ENCODE data around the gene RNASEH2C.
"Not testable (repeated sequence)": the region's sequence is repeated elsewhere in the genome, so short reads cannot be mapped to it uniquely, and the experiment has no call there.

The RNASEH2C gene

DNA sequence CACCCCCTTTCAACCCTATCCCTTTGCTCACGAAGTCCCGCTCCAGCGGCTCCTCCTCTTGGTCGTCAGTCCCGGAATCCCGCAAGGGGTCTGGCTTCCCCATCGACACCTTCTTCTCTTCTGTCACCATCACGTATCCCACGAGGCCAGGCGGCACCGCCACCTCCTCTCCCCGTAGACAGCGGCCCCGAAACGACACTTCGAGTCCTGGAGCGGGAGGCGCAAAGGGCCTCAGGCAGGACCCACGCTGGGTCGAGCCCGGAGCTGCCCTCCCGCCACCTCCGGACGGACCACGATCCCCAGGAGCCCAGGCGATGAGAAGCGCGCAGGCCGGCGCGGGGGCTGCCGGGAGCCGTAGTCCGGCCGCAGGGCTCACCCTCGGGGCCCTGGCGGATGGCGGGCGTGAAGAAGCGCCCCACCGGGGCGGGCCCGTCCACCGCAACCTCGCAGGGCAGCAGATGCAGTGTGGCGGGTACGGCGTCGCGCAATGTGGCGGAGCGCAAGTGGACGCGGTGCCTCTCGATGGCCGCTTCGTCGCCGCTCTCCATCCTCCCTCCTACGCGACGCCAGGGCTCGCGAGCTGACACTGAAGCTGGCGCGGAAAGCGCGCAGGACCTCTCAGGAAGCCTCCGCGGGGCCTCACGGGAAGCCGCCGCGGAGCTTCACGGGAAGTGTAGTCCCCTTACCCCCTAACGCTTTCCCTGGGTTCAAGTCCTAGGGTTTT, at the start of gene RNASEH2C:
Gene RNASEH2C (minus strand): TSS at position 588 of the 724 bp plus-strand sequence. CDS start 40 bp downstream, at position 548.
- DNase-seq, result peak; percentile 68

- not testable (repeated sequence) for DNase-seq
Measured at GRCh38 chr11:65767806-65768205, 47.2 kb upstream of the RNASEH2C start.

DNA sequence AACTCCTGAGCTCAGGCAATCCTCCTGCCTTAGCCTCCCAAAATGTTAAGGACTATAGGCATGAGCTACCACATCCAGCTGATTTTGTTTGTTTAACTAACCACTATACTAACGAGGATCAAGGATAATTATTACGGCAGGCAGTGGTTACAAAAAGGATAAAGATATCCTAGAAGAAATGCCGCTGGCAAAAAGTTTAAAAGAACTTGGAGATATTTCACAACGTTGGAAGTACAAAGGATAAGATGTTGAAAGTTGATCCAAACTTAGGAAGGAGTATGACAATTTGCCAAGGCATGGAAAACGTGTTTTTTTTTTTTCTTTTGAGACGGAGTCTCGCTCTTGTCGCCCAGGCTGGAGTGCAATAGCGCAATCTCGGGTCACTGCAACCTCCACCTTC, 46.8 kb upstream of the RNASEH2C start:
- DNase-seq, result no peak

DNA sequence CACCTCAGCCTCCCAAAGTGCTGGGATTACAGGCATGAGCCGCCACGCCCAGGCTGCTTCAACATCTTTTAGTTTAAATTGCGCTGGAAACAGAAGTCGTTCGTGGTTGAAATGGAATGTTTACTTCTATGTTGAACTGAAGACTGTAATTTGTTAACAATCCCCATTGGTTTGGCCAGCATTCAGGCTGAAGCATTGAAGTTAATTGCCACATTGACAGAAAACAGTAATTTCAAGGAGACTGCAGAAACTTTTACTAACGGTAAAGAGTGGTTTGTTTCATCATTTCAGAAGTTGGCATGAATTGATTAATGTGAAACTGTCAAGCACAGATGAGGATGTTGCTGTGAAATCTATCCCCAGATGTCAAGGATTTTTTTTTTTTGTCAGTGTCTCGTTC, 45.9 kb upstream of the RNASEH2C start:
- no peak for DNase-seq

DNA sequence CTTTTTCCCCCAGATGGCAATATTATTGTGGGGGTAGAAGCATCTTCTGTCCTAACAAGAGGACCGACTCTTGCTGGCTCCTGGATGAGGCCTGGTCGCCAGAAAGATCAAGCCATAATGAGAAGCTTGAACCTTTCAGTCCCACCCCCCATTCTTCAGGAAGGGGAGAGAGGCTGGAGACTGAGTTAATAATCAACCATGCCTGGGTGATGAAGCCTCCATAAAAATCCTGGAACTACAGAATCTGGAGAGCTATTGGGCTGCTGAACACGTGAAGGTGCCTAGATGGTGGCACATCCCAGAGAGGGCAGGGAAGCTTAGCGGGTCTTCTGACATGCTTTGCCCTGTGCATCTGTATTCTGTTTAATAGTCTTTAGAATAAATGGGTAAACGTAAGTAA, 43.8 kb upstream of the RNASEH2C start:
- DNase-seq, result no peak

GRCh38 chr11:65762816-65763215, 42.2 kb upstream of the RNASEH2C start:
- not testable (repeated sequence) for DNase-seq

DNA sequence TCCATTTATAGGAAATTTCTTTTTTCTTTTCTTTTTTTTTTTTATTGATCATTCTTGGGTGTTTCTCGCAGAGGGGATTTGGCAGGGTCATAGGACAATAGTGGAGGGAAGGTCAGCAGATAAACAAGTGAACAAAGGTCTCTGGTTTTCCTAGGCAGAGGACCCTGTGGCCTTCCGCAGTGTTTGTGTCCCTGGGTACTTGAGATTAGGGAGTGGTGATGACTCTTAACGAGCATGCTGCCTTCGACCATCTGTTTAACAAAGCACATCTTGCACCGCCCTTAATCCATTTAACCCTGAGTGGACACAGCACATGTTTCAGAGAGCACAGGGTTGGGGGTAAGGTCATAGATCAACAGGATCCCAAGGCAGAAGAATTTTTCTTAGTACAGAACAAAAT, 41.6 kb upstream of the RNASEH2C start:
- DNase-seq, result not testable (repeated sequence)

- DNase-seq, result no peak
Measured at GRCh38 chr11:65745049-65745448, 24.5 kb upstream of the RNASEH2C start.

DNA sequence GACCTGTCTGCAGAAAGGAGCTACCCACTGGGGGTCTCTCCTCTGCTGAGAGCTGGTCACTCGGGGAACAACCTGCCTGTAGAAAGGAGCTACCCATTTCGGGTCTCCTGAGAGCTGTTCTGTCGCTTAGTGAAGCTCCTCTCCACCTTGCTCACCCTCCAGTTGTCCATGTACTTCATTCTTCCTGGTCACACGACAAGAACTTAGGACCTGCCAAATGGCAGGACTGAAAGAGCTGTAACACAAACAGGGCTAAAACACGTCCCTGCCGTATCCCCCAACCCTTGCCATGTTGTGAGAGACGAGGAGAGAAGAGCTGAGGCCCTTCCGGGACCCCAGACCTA, 24.1 kb upstream of the RNASEH2C start:
- DNase-seq, result no peak

DNA sequence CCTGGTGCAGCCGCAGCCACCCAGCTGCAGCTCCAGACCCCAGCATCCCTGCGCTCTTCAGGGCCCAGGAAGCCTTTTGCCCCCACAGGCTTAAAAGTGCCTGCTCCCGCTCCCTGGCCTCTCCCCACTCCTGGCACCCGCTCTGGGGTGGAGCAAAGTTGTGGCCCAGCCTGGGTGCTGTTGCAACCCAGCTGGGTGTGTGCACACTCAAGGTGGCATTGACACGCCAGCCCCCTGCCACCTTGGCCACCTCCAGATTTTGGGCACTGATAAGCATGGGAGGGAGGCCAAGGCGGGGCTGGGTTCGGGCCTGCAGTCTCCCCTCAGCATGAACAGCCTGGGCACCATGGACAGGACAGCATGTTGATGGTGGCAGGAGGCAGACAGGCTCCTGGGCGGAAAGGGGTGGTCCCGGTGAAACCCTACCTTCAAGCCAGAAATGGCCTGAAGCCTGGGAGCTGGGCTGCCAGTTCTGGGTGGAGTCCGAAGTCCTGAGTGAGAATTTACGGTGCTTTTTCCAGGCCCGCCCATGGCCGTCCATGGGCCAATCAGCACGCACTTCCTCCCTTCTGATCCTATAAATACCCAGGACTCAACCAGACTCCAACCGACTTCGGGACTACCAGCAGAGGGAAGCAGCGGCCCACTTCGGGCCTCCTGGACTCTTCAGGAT, 23.6 kb upstream of the RNASEH2C start:
- no peak for DNase-seq

GRCh38 chr11:65743681-65744025, 23.1 kb upstream of the RNASEH2C start:
- DNase-seq, result no peak

- no peak for DNase-seq
Measured at GRCh38 chr11:65742353-65742752, 21.8 kb upstream of the RNASEH2C start.

- DNase-seq, result no peak
Measured at GRCh38 chr11:65741185-65741584, 20.6 kb upstream of the RNASEH2C start.

DNA sequence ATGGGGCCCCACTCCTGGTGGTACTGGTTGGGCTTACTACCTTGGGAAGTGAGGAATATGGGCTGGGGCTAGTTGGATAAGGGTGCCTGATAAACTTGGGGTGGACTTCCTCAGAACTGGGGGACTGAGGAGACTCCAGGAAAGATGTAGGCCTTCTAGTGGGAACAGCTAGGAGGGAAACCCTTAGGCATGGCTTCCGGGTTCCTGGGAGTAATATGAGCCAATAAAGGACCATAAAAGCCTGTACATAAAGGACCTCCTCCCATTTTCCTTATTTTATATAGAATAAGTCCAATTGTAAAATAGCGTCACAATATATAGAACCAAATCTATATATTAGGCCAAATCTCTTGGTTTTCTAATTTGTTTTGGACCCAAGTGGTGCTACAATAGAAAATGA, 18.4 kb upstream of the RNASEH2C start:
- no peak for DNase-seq

DNA sequence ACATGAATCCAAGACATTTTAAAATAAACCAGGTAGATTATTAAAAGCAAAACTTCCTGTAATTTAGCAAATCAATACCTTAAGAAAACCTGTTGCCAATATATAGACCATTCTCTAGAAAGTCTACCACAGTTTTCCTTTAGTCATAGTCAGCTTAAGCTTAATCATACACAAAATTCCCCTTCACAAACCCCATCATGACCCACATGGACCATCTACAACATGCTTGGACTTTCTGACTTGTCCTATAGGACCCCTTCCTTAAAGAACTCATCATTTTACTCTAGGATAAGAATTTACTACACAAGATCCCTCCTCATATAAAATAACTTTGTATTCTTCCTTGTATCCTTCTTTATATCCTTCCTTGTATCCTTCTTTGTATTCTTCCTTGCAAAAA, 16.2 kb upstream of the RNASEH2C start:
- DNase-seq, result no peak

DNA sequence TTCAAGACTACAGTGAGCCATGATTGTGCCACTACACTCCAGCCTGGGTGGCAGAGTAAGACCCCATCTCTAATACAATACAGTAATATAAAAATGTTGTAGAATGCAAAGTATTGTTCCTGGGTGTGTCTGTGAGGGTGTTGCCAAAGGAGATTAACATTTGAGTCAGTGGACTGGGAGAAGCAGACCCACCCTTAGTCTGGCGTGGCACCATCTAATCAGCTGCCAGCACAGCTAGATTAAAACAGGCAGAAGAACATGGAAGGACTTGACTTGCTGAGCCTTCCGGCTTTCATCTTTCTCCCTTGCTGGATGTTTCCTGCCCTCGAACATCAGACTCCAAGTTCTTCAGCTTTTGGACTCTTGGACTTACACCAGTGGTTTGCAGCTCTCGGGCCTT, 14.5 kb upstream of the RNASEH2C start:
- DNase-seq, result not testable (repeated sequence)

DNA sequence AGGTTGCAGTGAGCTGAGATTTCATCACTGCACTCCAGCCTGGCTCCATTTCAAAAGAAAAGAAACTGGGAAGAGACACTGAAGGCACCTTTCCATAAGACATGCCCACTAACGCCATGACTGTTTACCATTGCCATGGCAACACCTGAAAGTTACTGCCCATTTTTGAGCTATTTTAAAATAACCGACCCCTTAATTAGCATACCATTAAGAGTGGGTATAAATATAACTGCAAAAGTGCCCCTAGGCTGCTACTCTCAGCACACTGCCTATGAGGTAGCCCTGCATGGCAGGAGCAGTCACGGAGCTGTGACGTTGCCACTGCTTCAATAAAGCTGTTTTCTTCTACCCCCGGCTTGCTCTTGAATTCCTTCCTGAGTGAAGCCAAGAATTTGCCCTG, 9.9 kb upstream of the RNASEH2C start:
- no peak for DNase-seq

DNA sequence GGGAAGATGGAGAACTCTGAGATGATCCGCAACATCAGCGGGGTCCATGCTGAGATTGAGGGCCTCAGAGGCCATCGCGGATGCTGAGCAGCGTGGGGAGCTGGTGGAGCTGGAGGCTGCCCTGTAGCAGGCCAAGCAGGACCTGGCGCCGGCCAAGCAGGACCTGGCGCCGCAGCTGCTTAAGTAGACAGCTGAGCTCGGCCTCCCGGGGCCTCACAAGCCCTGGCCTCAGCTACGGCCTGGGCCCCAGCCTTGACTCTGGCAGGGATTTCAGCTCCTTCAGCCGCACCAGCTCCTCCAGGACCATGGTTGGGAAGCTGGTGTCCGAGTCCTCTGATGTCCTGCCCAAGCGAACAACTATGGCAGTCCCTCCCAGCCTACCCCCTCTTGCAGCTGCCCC, 7.3 kb upstream of the RNASEH2C start:
- no peak for DNase-seq

DNA sequence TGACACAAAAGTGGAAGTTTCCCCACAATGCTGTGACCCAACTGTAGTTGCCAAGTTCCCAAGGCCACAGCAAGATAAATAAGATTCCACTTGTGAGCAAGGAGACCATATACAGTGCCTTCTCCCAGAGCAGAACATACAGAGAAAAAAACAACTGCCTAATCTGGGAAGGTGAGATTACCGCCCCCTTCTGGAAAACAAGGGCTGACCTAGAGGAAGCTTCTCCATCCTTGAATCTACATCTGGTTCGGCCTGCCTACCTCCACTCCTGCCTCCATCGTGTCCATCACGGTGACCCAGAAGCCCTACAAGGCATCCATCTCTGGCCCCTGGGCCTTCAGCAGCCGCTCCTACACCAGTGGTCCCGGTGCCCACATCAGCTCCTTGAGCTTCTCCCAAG, 6.1 kb upstream of the RNASEH2C start:
- no peak for DNase-seq

DNA sequence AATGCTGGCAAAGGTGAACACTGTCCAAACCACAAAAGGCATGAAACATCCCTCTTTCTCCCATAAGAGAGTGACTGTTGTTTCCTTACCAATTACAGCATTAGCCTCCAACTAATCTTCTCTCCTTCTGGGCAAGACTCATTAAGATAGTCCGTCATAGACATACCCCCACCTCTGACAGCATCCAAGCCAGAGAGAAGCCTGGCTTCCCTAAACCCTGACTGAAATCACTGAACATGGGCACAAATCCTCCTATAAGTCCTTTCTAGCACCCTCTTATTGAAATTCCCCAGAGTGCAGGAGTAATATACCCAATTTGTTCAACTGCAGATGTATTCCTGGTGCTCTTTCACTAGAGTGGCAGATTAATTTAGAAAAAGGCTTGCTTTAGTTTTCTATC, 1.7 kb upstream of the RNASEH2C start:
- DNase-seq, result no peak

DNA sequence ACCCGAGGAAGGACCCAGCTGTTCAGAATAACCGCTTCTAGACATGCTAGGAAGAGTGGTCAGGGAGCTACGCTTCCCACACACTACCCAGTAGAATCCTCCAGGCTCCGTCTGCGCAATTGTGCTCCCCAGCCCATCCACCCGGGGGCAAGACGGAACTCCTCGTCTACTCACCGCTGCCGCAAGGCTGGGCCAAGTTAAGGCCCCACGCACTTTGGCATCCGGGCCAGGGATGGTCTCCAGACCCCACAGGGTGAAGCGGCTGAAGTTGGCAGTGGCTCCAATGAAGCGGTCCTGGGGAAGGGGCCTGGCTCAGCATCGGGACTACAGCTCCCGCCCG, 757 bp downstream of the RNASEH2C start:
- DNase-seq, result no peak

DNA sequence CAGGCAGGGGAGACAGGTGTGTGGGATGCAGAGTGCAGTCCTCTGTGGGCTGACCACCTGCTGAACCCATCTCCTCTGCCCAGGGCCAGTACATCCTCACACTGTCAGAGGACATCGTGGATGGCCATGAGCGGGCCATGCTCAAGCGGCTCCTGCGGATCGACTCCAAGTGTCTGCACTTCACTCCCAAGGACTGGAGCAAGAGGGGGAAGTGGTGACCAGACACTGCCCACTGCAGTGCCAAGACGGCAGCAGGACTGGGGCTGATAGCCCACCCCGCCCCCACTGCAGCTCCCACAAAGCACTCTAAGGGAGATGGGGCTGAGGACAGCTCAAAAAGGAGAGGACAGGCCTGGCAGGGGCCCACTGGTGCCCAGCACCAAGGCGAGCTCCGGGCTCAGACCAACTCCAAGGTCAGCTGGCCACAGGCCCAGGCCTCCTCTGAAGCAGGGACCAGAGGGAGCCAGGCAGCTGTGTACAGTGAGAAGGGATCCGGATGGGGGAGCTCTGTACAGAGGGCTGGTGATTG, 1.6 kb downstream of the RNASEH2C start:
- DNase-seq, result no peak

DNA sequence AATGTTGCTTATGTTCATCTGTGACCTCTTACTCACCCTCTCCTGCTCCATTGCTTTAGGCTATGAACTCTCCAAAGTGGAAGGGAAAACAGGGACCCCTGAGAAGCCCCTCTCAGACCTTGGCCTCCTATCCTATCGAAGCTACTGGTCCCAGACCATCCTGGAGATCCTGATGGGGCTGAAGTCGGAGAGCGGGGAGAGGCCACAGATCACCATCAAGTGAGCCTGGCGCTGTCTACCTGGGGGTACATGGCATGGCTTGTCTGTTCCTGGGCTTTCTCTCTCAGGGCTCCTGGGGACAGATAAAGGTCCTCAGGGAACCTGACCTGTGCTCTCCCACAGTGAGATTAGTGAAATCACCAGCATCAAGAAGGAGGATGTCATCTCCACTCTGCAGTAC, 2.1 kb downstream of the RNASEH2C start:
- DNase-seq, result no peak

DNA sequence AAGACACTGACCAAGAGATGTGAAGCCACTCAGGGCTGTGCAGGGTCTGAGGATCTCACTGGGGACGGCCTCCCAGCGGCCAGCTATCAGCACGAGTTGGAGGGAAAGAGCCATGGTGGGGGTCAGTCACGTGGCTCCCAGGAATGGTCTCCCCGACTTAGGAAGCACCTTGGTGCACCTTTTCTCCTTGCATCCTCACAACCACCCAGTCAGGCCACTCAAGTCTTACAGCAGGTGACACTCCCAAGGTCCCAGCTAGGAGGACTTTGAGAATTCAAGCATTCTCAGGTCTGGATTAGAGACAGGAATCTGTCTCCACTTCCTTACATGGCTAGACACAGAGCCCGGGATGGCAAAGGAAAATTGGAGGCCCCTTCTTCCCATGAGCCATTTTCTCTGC, 2.7 kb downstream of the RNASEH2C start:
- DNase-seq, result no peak

All from CD4-positive, alpha-beta T cell treated with Interleukin-4 for 4 hours (primary cell).